Kidney (tissue), 14 donors: ENCODE measurements around the gene CDK6. TPM values are rescaled to one million over a fixed set of nuclear protein-coding genes. Genes with fewer than 3 reads are reported as not detected.

Experiments used
- DNase-seq, 5 donors: peaks; one replicate each; pipeline ENCODE4 v3.0.0-alpha.2; 2013 to 2020
- FAIRE-seq: peaks from 2 replicates; lab custom pipeline; 2012; peaks lifted over from hg19 to GRCh38; lab: Jason Lieb, UNC
- H3K27ac ChIP-seq, 2 donors: one replicate each; pipeline ENCODE4 v1.7.0; 2013; ENCODE audit warnings: low read depth in 2 of 2, low read length in 2 of 2, inconsistent platforms in 1 of 2
- H3K27me3 ChIP-seq: one replicate; pipeline ENCODE4 v1.7.1; 2013; ENCODE audit warnings: low read length, inconsistent platforms; ENCODE audit not compliant: control insufficient read depth, insufficient read depth
- H3K36me3 ChIP-seq, 3 donors: one replicate each; pipeline versions ENCODE4 v1.7.0 to v1.7.1; 2013; ENCODE audit warnings: low read length in 3 of 3, control low read depth in 1 of 3, inconsistent platforms in 1 of 3; ENCODE audit not compliant: insufficient read depth in 3 of 3, control insufficient read depth in 2 of 3
- H3K4me1 ChIP-seq, 3 donors: one replicate each; pipeline versions ENCODE4 v1.7.0 to v1.7.1; 2013; ENCODE audit warnings: low read length in 3 of 3, inconsistent platforms in 1 of 3, low read depth in 1 of 3; ENCODE audit not compliant: control insufficient read depth in 2 of 3, insufficient read depth in 2 of 3
- H3K4me3 ChIP-seq, 3 donors: one replicate each; pipeline versions ENCODE4 v1.7.0 to v1.8.1; 2013; ENCODE audit warnings: low read length in 3 of 3, control low read depth in 1 of 3, inconsistent platforms in 1 of 3
- H3K9ac ChIP-seq, 3 donors: one replicate each; pipeline versions ENCODE4 v1.7.0 to v1.7.1; 2013; ENCODE audit warnings: low read length in 3 of 3, control low read depth in 1 of 3, inconsistent platforms in 1 of 3
- H3K9me3 ChIP-seq, 3 donors: one replicate each; pipeline versions ENCODE4 v1.7.0 to v1.7.1; 2013; ENCODE audit warnings: low read length in 3 of 3, control low read depth in 1 of 3, inconsistent platforms in 1 of 3; ENCODE audit not compliant: control insufficient read depth in 2 of 3, insufficient read depth in 1 of 3
- CTCF ChIP-seq: IDR thresholded peaks from 3 replicates; pipeline ENCODE4 v1.5.1; 2012; ENCODE audit warnings: mild to moderate bottlenecking, moderate library complexity, borderline replicate concordance; ENCODE audit not compliant: insufficient read depth; ENCODE audit errors: extremely low read depth
- intact Hi-C: fragments of 100-400 bp; cut with DNase I; formaldehyde crosslinking; loops from one replicate; pipeline ENCODE4 v1.11.1; 2022
- polyA plus RNA-seq: library from polyadenylated mRNA; stranded (reverse); fragments of 350-450 nt; fragmentation: Illumina TruSeq; extraction: RNeasy Lipid Tissue Mini Kit (QIAGEN cat#74804); gene quantifications from one replicate; pipeline ENCODE4 v1.2.3, GENCODE V29; 2014; ENCODE audit warnings: low read depth, low replicate concordance; ENCODE audit not compliant: insufficient read depth
- total RNA-seq: library from RNA; stranded (reverse); fragmentation: NEBNext Ultra II Directional; extraction: Animal tissue kit (Norgen Biotek cat#: 25700); gene quantifications from one replicate; pipeline ENCODE4 v1.2.1, GENCODE V29; 2021
- donor health status: control.
- donor health status: control.
- donor health status: control.
- donor health status: control.
- donor health status: control.
- donor health status: DM: yes; HTN: yes; CAD: no.
- donor health status: Normal renal cell carcinoma (clear cell type).

Gene CDK6
- total and polyA plus RNA-seq, 2 donors from 2014 or later = 3.6 to 20.8 TPM

DNA sequence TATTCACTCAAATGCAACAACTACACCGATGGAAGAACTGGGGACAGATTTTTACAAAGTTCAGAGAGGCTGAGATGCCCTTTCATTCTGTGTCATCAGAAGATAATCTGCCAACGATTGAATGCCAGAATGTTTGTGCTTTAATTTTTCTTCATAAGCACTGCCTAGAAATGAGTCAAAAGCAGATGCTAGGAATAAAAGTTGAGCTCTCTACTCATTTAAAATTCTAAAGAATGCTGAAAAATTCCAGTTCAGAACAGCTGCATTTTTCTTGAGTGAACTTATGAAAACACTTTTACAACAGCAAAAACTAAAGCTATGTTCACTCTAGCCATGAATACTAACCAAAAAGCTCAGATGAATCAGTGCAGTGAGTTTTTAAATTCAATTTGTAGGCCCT, 223.9 kb downstream of the CDK6 start:
- no peak for TF ChIP-seq CTCF
- Histone ChIP-seq H3K9me3 (no peaks in the 10 kb centered on the region), H3K9ac (no peak overlapping the region), H3K36me3 (peaks cover 0 to 6% (median 5%) of the 10 kb centered on the region in 3 donors), H3K27me3 (no peaks in the 10 kb centered on the region), H3K27ac (no peak overlapping the region), H3K4me3 (no peak overlapping the region), H3K4me1 (no peaks in the 10 kb centered on the region)
- FAIRE-seq (no peak), DNase-seq (no peak)
- intact Hi-C loops = no loop called here

DNA sequence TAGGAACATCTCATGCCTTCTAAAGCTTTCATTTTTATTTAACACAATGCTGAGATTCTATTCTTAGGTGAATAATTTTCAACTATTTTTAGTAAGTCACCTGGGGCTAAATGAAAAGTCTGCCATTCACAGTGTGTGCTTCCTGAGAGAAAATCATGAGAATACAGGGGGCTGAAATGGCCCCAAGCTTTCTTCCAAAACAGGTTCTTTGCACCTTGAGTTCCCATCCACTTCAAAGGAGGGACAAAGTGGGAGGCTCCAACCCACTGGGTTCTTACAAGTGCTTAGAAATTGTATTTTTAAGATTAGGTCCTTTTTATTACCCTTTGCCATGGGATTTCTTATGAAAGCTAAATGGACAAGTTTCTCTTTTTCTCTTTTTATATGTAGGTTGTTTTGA, 224.6 kb downstream of the CDK6 start:
- Histone ChIP-seq H3K9ac (no peak overlapping the region), H3K36me3 (no peaks in the 10 kb centered on the region), H3K4me3 (no peak overlapping the region), H3K4me1 (no peaks in the 10 kb centered on the region), H3K27me3 (no peaks in the 10 kb centered on the region), H3K27ac (no peak overlapping the region), H3K9me3 (no peaks in the 10 kb centered on the region)
- DNase-seq (no peak), FAIRE-seq (no peak)
- TF ChIP-seq CTCF = no peak
- intact Hi-C loops = no loop called here

DNA sequence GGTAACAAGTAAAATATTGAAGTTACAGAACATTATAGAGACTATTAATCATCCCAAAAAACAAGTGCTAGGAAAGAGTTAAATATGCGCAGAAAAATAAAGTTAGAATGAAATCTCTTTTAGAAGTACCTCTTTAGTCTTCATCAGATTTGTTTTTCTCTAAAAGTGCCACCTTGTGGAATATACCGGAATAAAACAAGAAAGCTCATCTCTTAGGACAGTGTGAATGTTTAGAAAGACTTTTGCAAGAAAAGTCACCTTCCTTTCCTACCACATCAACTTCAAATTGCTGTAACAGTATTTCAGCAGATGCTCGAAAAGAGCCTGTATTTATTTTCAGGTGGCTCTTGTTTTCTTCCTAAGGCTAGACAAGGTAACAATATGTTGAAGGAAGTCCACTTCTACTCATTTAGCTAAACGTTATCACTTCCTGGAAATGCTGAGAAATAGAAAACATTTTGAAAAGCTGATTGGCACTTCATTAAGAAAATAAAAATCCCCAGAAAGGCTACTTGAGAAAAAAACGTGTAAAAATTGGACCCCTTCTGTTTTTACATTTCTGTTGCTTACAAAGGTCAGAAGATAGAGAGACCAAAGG, 226.4 kb downstream of the CDK6 start:
- peak; percentile 24 for TF ChIP-seq CTCF
- intact Hi-C loops = no loop called here
- Histone ChIP-seq H3K9ac (no peak overlapping the region), H3K4me1 (no peaks in the 10 kb centered on the region), H3K27ac (no peak overlapping the region), H3K9me3 (no peaks in the 10 kb centered on the region), H3K36me3 (no peaks in the 10 kb centered on the region), H3K4me3 (no peak overlapping the region), H3K27me3 (no peaks in the 10 kb centered on the region)
- peak; percentile 62 for FAIRE-seq
- peak in 2 of 5 donors; percentile 38 to 46 for DNase-seq
